SK-N-SH treated with all-trans-retinoic acid at 6 μM for 48 hours (cell line): ENCODE data around the gene UBFD1.
"Not testable (repeated sequence)": the region's sequence is repeated elsewhere in the genome, so short reads cannot be mapped to it uniquely, and the experiment has no call there.

Source experiments
- ATAC-seq: fragments of 200-7000 bp; cut with Tn5 transposase; 3 replicates; pipeline ENCODE4 v1.9.1; 2020; ENCODE audit warnings: mild to moderate bottlenecking, moderate library complexity
- ARNTL ChIP-seq: fragments of 450-650 bp; formaldehyde crosslinking; IDR thresholded peaks from 2 replicates; pipeline ENCODE4 v1.5.0; 2020; ENCODE audit warnings: low read depth, mild to moderate bottlenecking, moderate library complexity, borderline replicate concordance
- BACH2 ChIP-seq: fragments of 250-450 bp; sonication (Bioruptor Pico); IDR thresholded peaks from 2 replicates; pipeline ENCODE4 v1.9.0; 2021; ENCODE audit warnings: mild to moderate bottlenecking, borderline replicate concordance
- CSDC2 ChIP-seq: fragments of 250-450 bp; sonication (Bioruptor Pico); IDR thresholded peaks from 2 replicates; pipeline ENCODE4 v1.5.0; 2020; ENCODE audit warnings: mild to moderate bottlenecking, moderate library complexity
- GLIS3 ChIP-seq: fragments of 250-450 bp; sonication (Bioruptor Pico); IDR thresholded peaks from 2 replicates; pipeline ENCODE4 v1.5.0; 2020; ENCODE audit warnings: mild to moderate bottlenecking, moderate library complexity
- ISL1 ChIP-seq: fragments of 250-450 bp; sonication (Bioruptor Pico); IDR thresholded peaks from 2 replicates; pipeline ENCODE4 v2.1.2; 2022; ENCODE audit warnings: mild to moderate bottlenecking, moderate library complexity
- OSR1 ChIP-seq: fragments of 250-450 bp; sonication (Bioruptor Pico); IDR thresholded peaks from 2 replicates; pipeline ENCODE4 v1.8.0; 2022; ENCODE audit warnings: moderate library complexity, mild to moderate bottlenecking, inconsistent platforms
- PPARA ChIP-seq: fragments of 250-450 bp; sonication (Bioruptor Pico); IDR thresholded peaks from 2 replicates; pipeline ENCODE4 v1.5.0; 2020; ENCODE audit warnings: mild to moderate bottlenecking, borderline replicate concordance
- RARB ChIP-seq: fragments of 250-450 bp; sonication (Bioruptor Pico); IDR thresholded peaks from 2 replicates; pipeline ENCODE4 v1.8.0; 2021; ENCODE audit warnings: mild to moderate bottlenecking, moderate library complexity
- SNAI2 ChIP-seq: fragments of 250-450 bp; sonication (Bioruptor Pico); IDR thresholded peaks from 2 replicates; pipeline ENCODE4 v1.5.0; 2020; ENCODE audit warnings: mild to moderate bottlenecking, moderate library complexity
- TCF4 ChIP-seq: fragments of 250-450 bp; sonication (Bioruptor Pico); IDR thresholded peaks from 2 replicates; pipeline ENCODE4 v1.8.0; 2021; ENCODE audit warnings: mild to moderate bottlenecking, moderate library complexity, borderline replicate concordance
- TOX ChIP-seq: fragments of 250-450 bp; sonication (Bioruptor Pico); IDR thresholded peaks from 2 replicates; pipeline ENCODE4 v1.8.0; 2021; ENCODE audit warnings: mild to moderate bottlenecking, moderate library complexity, borderline replicate concordance
- ZC3H10 ChIP-seq: fragments of 250-450 bp; sonication (Bioruptor Pico); IDR thresholded peaks from 2 replicates; pipeline ENCODE4 v1.5.1; 2021; ENCODE audit warnings: mild to moderate bottlenecking, moderate library complexity
- ZFP3 ChIP-seq: fragments of 250-450 bp; sonication (Bioruptor Pico); IDR thresholded peaks from 2 replicates; pipeline ENCODE4 v1.5.0; 2020; ENCODE audit warnings: mild to moderate bottlenecking, moderate library complexity
- ZFP30 ChIP-seq: fragments of 450-650 bp; formaldehyde crosslinking; IDR thresholded peaks from 2 replicates; pipeline ENCODE4 v1.5.0; 2022; ENCODE audit warnings: mild to moderate bottlenecking, moderate library complexity
- ZNF8 ChIP-seq: fragments of 450-650 bp; formaldehyde crosslinking; IDR thresholded peaks from 2 replicates; pipeline ENCODE4 v1.5.0; 2020; ENCODE audit warnings: mild to moderate bottlenecking, moderate library complexity
- TF ChIP-seq, protein P1 (sequence below): fragments of 250-450 bp; sonication (Bioruptor Pico); IDR thresholded peaks from 2 replicates; pipeline ENCODE4 v1.5.1; 2020; ENCODE audit warnings: low read depth, mild to moderate bottlenecking, moderate library complexity
- TF ChIP-seq, protein P2 (sequence below): fragments of 250-450 bp; sonication (Bioruptor Pico); IDR thresholded peaks from 2 replicates; pipeline ENCODE4 v1.5.0; 2020; ENCODE audit warnings: mild to moderate bottlenecking, moderate library complexity
- TF ChIP-seq, protein P3 (sequence below): fragments of 250-450 bp; sonication (Bioruptor Pico); IDR thresholded peaks from 2 replicates; pipeline ENCODE4 v1.8.0; 2020; ENCODE audit warnings: mild to moderate bottlenecking, moderate library complexity, borderline replicate concordance
- TF ChIP-seq, protein P4 (sequence below): fragments of 250-450 bp; sonication (Bioruptor Pico); IDR thresholded peaks from 2 replicates; pipeline ENCODE4 v1.8.0; 2021; ENCODE audit warnings: low read depth, mild to moderate bottlenecking, moderate library complexity, borderline replicate concordance
- TF ChIP-seq, protein P5 (sequence below): fragments of 250-450 bp; sonication (Bioruptor Pico); IDR thresholded peaks from 2 replicates; pipeline ENCODE4 v1.5.1; 2021; ENCODE audit warnings: mild to moderate bottlenecking, moderate library complexity

Gene UBFD1

DNA sequence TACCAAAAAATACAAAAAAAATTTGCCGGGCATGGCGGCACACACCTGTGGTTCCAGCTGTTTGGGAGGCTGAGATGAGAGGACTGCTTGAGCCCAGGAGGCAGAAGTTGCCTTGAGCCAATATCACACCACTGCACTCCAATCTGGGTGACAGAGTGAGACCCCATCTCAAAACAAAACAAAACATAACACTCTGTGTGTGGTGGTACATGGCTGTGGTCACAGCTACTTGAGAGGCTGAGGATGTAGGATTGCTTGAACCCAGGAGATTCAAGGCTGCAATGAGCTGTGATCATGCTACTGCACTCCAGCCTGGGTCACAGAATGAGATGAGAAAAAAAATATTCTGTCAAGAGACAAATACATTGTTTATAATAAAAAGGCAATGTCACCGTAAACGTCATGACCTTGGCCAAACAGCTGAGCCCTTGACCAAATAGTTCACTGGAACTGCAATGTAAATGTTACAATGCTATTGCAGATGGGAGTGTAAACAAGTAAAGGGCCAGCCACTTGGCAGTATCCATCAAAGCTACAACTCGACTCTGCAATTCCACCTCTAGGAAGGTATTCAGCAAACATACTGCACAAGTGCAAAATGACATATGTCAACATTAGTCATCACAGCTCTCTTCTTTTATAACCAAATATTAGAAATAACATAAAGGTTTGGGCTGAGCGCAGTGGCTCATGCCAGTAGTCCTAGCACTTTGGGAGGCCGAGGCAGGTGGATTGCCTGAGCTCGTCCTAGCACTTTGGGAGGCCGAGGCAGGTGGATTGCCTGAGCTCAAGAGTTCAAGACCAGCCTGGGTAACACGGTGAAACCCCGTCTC, 17.3 kb upstream of the UBFD1 start:
- TF ChIP-seq SNAI2 (CRISPR knock-in tag) (no peak), TOX (CRISPR knock-in tag) (no peak), GLIS3 (CRISPR knock-in tag) (no peak)
- TF ChIP-seq, protein P1, sequence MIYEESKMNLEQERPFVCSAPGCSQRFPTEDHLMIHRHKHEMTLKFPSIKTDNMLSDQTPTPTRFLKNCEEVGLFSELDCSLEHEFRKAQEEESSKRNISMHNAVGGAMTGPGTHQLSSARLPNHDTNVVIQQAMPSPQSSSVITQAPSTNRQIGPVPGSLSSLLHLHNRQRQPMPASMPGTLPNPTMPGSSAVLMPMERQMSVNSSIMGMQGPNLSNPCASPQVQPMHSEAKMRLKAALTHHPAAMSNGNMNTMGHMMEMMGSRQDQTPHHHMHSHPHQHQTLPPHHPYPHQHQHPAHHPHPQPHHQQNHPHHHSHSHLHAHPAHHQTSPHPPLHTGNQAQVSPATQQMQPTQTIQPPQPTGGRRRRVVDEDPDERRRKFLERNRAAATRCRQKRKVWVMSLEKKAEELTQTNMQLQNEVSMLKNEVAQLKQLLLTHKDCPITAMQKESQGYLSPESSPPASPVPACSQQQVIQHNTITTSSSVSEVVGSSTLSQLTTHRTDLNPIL (CRISPR knock-in tag): no peak
- no peak for ATAC-seq

DNA sequence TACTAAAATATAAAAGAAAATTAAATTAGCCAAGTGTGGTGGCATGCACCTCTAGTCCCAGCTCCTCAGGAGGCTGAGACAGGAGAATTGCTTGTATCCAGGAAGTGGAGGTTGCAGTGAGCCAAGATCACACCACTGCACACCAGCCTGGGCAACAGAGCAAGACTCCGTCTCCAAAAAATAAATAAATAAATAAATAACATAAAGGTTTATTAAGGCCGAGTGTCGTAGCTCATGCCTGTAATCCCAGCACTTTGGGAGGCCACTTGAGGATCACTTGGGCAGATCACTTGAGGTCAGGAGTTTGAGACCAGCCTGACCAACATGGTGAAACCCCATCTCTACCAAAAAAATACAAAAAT, 16.7 kb upstream of the UBFD1 start:
- not testable (repeated sequence) for ATAC-seq

DNA sequence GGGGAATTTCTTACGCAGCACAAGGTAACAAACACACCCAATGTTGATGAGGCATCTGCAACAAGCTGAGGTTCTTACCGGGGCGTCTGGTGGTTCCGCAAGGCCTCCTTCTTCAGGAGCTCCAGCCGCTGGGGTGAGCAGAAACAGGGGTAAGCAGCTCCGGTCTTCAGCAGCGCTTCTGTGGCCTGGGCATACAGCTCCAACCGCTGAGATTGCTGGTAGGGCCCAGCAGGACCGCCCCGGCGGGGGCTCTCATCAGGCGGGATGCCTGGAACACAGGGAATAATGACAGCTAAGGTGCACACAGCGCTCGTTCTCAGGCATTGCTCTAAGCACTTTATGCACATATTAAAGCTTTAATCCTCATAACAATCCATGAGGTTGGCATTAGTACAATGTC, 13.1 kb upstream of the UBFD1 start:
- TF ChIP-seq, protein P2, sequence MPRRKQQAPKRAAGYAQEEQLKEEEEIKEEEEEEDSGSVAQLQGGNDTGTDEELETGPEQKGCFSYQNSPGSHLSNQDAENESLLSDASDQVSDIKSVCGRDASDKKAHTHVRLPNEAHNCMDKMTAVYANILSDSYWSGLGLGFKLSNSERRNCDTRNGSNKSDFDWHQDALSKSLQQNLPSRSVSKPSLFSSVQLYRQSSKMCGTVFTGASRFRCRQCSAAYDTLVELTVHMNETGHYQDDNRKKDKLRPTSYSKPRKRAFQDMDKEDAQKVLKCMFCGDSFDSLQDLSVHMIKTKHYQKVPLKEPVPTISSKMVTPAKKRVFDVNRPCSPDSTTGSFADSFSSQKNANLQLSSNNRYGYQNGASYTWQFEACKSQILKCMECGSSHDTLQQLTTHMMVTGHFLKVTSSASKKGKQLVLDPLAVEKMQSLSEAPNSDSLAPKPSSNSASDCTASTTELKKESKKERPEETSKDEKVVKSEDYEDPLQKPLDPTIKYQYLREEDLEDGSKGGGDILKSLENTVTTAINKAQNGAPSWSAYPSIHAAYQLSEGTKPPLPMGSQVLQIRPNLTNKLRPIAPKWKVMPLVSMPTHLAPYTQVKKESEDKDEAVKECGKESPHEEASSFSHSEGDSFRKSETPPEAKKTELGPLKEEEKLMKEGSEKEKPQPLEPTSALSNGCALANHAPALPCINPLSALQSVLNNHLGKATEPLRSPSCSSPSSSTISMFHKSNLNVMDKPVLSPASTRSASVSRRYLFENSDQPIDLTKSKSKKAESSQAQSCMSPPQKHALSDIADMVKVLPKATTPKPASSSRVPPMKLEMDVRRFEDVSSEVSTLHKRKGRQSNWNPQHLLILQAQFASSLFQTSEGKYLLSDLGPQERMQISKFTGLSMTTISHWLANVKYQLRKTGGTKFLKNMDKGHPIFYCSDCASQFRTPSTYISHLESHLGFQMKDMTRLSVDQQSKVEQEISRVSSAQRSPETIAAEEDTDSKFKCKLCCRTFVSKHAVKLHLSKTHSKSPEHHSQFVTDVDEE (CRISPR knock-in tag): no peak
- TF ChIP-seq PPARA (CRISPR knock-in tag): no peak
- no peak for TF ChIP-seq CSDC2
- TF ChIP-seq, protein P3, sequence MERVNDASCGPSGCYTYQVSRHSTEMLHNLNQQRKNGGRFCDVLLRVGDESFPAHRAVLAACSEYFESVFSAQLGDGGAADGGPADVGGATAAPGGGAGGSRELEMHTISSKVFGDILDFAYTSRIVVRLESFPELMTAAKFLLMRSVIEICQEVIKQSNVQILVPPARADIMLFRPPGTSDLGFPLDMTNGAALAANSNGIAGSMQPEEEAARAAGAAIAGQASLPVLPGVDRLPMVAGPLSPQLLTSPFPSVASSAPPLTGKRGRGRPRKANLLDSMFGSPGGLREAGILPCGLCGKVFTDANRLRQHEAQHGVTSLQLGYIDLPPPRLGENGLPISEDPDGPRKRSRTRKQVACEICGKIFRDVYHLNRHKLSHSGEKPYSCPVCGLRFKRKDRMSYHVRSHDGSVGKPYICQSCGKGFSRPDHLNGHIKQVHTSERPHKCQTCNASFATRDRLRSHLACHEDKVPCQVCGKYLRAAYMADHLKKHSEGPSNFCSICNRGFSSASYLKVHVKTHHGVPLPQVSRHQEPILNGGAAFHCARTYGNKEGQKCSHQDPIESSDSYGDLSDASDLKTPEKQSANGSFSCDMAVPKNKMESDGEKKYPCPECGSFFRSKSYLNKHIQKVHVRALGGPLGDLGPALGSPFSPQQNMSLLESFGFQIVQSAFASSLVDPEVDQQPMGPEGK (CRISPR knock-in tag): no peak
- TF ChIP-seq ZFP3 (CRISPR knock-in tag): no peak
- TF ChIP-seq ISL1: no peak
- TF ChIP-seq, protein P4, sequence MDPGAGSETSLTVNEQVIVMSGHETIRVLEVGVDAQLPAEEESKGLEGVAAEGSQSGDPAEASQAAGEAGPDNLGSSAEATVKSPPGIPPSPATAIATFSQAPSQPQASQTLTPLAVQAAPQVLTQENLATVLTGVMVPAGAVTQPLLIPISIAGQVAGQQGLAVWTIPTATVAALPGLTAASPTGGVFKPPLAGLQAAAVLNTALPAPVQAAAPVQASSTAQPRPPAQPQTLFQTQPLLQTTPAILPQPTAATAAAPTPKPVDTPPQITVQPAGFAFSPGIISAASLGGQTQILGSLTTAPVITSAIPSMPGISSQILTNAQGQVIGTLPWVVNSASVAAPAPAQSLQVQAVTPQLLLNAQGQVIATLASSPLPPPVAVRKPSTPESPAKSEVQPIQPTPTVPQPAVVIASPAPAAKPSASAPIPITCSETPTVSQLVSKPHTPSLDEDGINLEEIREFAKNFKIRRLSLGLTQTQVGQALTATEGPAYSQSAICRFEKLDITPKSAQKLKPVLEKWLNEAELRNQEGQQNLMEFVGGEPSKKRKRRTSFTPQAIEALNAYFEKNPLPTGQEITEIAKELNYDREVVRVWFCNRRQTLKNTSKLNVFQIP (CRISPR knock-in tag): no peak
- TF ChIP-seq, protein P5, sequence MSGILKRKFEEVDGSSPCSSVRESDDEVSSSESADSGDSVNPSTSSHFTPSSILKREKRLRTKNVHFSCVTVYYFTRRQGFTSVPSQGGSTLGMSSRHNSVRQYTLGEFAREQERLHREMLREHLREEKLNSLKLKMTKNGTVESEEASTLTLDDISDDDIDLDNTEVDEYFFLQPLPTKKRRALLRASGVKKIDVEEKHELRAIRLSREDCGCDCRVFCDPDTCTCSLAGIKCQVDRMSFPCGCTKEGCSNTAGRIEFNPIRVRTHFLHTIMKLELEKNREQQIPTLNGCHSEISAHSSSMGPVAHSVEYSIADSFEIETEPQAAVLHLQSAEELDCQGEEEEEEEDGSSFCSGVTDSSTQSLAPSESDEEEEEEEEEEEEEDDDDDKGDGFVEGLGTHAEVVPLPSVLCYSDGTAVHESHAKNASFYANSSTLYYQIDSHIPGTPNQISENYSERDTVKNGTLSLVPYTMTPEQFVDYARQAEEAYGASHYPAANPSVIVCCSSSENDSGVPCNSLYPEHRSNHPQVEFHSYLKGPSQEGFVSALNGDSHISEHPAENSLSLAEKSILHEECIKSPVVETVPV: no peak
- no peak for TF ChIP-seq SNAI2 (CRISPR knock-in tag)
- TF ChIP-seq ZC3H10 (CRISPR knock-in tag): no peak
- no peak for TF ChIP-seq ARNTL (CRISPR knock-in tag)
- no peak for TF ChIP-seq TOX (CRISPR knock-in tag)
- TF ChIP-seq BACH2 (CRISPR knock-in tag): no peak
- TF ChIP-seq RARB (CRISPR knock-in tag): no peak
- TF ChIP-seq, protein P1 (CRISPR knock-in tag): no peak
- no peak for ATAC-seq

DNA sequence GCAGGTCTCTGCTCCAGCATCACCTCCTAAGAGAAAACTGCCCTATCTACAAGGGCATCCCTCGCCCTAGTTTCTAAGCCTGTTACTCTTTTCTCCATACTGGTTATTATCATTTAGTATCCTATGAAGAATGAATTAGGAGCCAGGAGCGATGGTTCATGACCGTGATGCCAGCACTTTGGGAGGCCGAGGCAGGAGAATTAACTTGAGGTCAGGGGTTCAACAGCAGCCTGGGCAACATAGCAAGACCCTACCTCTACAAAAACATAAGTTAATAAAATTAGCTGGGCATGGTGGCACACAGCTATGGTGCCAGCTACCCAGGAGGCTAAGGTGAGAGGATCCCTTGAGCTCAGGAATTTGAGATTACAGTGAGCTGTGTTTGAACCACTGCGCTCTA, 7.6 kb upstream of the UBFD1 start:
- no peak for ATAC-seq
- TF ChIP-seq ZNF8 (CRISPR knock-in tag) (no peak), RARB (CRISPR knock-in tag) (no peak), ARNTL (CRISPR knock-in tag) (no peak), TCF4 (no peak), OSR1 (CRISPR knock-in tag) (no peak), ZFP30 (CRISPR knock-in tag) (no peak)
- TF ChIP-seq, protein P5: no peak
- TF ChIP-seq, protein P1 (CRISPR knock-in tag): no peak
